Dermis blood vessel endothelial cell (primary cell): ENCODE results near the gene PBX2. TPM values are rescaled to one million over a fixed set of nuclear protein-coding genes. Genes with fewer than 3 reads are reported as not detected.
A peak's percentile ranks its signal among the peaks of the same experiment; 100 is the strongest.
"Not testable (repeated sequence)": the region's sequence is repeated elsewhere in the genome, so short reads cannot be mapped to it uniquely, and the experiment has no call there.

Source experiments
- DNase-seq: peaks from one replicate; pipeline ENCODE4 v3.0.0; 2010
- total RNA-seq: library from RNA; depleted of rRNA; stranded (reverse); fragments of >200 nt; gene quantifications from 2 replicates; pipeline ENCODE4 v1.2.3, GENCODE V29; 2014

The PBX2 gene
- total RNA-seq, 1 donor from 2014 or later: 62.3 TPM

DNA sequence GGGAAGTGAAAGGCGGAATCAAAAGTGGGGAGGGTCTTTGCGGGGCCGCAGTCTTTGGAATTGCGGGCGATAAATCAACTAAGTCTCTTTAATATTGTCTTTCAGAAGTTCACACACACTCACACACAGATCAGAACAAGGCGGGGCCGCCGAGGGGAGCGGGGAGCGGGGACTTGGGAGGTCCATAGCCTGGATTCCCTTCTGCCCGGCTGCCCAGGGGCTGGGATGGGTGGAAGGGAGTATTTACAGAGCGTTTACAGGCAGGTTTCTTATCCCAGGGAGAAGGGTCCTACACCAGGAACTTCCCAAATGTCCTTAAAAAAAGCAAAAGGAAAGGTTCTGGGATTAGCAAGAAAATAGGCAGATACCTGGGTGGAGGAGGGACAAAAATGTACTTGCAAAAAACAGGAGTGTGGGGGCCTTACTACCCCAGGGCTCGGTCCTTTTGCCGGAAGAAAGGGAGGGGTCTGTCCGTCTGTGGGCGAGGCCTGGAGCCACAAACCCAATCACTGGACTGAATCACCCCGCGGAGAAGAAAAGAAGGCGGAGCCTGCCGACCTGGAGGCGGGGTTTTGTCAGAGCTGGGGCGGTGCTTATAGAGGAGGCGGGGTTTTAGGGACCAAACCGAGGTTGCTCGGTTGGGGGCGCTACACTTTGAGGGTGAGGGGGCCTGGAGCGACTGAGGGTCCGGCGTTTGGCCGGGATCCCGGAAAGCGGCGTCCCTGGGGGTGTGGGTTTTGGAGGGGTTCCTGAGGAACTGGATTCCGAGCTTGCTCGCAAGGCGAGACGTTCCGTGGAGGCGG lies 41.5 kb downstream of the PBX2 start:
- DNase-seq: peak; percentile 53

- no peak for DNase-seq
These were observed 42.4 kb downstream of the PBX2 start for GRCh38 chr6:32147401-32148132.

- no peak for DNase-seq
These were observed 43.3 kb downstream of the PBX2 start for GRCh38 chr6:32146687-32147086.

DNA sequence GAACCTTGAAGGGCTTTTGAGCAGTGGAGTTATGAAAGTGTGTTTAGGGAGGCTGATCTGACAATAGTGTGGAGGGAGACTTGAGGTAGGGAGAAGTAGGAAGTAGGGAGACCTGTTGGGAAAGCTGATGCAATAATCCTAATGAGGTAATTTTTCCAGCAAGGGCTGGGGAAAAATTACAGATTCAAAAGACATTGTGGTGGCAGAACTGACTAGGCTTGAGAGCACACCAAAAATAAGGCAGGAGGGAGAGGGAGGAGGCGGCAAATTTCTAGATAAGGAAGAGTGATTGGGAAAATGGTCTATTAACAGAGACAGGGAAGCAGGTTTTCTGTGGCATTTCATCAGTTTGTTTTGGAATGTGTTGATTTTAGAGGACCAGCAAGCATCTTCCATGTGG lies 43.7 kb downstream of the PBX2 start:
- no peak for DNase-seq

GRCh38 chr6:32144238-32144637 lies 45.8 kb downstream of the PBX2 start:
- DNase-seq: not testable (repeated sequence)

- no peak for DNase-seq
These were observed 49.5 kb downstream of the PBX2 start for GRCh38 chr6:32140420-32141046.

DNA sequence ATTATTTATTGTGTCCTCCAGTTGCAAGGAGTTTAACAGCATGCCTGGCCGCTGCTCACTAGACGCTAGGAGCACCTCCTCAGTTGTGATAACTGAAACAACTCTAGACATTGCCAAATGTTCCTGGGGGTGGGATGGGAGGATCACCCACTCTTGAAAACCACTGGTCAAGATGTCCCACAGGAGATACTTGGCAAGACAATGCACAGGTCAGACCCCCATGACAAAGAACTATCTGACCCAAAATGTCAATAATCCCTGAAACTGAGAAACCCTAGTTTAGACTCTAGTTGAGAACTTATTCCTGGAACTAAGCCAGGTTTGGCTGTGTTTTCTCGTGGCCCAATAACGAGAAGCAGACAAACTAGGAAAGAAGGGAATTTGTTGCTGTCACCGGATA lies 50.4 kb downstream of the PBX2 start:
- no peak for DNase-seq

- no peak for DNase-seq
These were observed 52.5 kb downstream of the PBX2 start for GRCh38 chr6:32137454-32137853.

Other genes starting within 250 kb of the PBX2 start
- gene CFB, start 244.1 kb downstream of the PBX2 start, total RNA-seq: 1.6 and 2.0 TPM in 2 replicates
- 111 and 114 TPM in 2 replicates for gene NELFE, start 231.2 kb downstream of the PBX2 start, total RNA-seq
- gene SKIC2, start 231.0 kb downstream of the PBX2 start, total RNA-seq: 37.3 and 48.2 TPM in 2 replicates
- 12.8 and 14.6 TPM in 2 replicates for gene DXO, start 218.1 kb downstream of the PBX2 start, total RNA-seq
- gene C4A, start 208.1 kb downstream of the PBX2 start, total RNA-seq: 1.5 and 2.2 TPM in 2 replicates
- gene C4B, start 175.4 kb downstream of the PBX2 start, total RNA-seq: 1.2 and 2.6 TPM in 2 replicates
- 0.34 TPM in 1 of 2 replicates, not detected in the other for gene CYP21A2, start 151.8 kb downstream of the PBX2 start, total RNA-seq
- gene TNXB, start 80.9 kb downstream of the PBX2 start, total RNA-seq: 4.6 and 4.8 TPM in 2 replicates
- gene ATF6B, start 62.0 kb downstream of the PBX2 start, total RNA-seq: 13.4 and 20.5 TPM in 2 replicates
- gene FKBPL, start 59.9 kb downstream of the PBX2 start, total RNA-seq: 6.9 and 8.3 TPM in 2 replicates
- 0.05 TPM in 1 of 2 replicates, not detected in the other for gene PRRT1, start 38.3 kb downstream of the PBX2 start, total RNA-seq
- gene PPT2, start 36.1 kb downstream of the PBX2 start, total RNA-seq: 69.8 and 82.5 TPM in 2 replicates
- gene EGFL8, start 25.6 kb downstream of the PBX2 start, total RNA-seq: 1.3 and 2.7 TPM in 2 replicates
- gene AGPAT1, start 14.1 kb downstream of the PBX2 start, total RNA-seq: 9.5 and 22.2 TPM in 2 replicates
- 31.6 and 53.1 TPM in 2 replicates for gene RNF5, start 11.8 kb downstream of the PBX2 start, total RNA-seq
- 0.74 and 0.85 TPM in 2 replicates for gene AGER, start 5.9 kb downstream of the PBX2 start, total RNA-seq
- gene GPSM3, start 2.4 kb upstream of the PBX2 start, total RNA-seq: 3.1 and 8.7 TPM in 2 replicates
- 44.3 and 63.5 TPM in 2 replicates for gene NOTCH4, start 33.9 kb upstream of the PBX2 start, total RNA-seq
- not detected in 2 replicates for gene TSBP1, start 181.7 kb upstream of the PBX2 start, total RNA-seq
- not detected in 2 replicates for gene BTNL2, start 217.0 kb upstream of the PBX2 start, total RNA-seq
- 0.09 TPM in 1 of 2 replicates, not detected in the other for gene HLA-DRA, start 249.7 kb upstream of the PBX2 start, total RNA-seq